ENCODE measurements around the gene STAC2.
A peak's percentile ranks its signal among the peaks of the same experiment; 100 is the strongest.

Gene STAC2

DNA sequence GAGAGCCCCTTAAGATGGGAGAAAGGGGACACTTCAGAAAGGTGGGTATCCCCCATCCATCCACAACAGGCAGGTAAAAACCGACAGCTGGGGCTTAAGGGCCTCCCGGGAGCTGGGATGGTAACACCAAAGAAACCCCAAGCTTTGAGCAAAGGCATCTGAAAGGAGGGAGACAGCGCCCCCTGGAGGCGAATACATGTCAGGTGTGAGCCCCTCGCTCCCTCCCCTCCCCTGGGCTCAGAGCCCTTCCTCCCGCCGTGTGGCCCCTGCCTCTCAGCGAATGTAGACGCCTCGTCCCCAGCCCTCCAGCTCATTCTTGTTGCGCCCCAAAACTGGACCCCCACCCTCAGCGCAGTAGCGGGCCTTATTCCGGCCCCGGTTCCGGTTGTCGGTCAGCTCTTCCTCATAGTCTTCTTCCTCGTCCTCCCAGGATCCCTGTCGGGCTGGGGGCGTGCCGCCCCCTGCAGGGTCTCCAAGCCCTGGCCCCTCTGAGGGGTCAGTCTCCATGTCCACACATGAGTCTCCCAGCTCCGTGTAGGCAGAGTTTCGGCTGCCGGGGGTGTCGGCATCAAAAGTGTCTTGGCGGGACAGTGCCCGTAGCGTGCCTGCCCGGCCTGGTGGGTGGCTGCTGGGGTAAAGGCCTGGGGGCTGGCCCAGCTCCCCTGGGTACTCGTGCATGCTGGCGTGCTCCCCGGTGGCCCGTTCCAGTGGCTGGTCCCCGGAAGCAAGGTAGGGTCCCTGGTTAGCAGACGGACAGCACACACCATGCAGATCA, 50.6 kb downstream of the STAC2 start:
- TF ChIP-seq CTCF (IDR thresholded peaks at IDR 0.05; ENCODE audit: low read depth, low read length, missing control alignments) = peak; percentile 89
- Histone ChIP-seq H3K27ac (no peak overlapping the region), H3K36me3 (replicated peaks) (peaks cover 28% of the 10 kb centered on the region), H3K27me3 (replicated peaks) (no peaks in the 10 kb centered on the region), H3K4me3 (ENCODE audit: low read depth, low read length) (no peak overlapping the region)
- in situ Hi-C loops (cut with HindIII; ENCODE audit: low pct_ligation_motif_present, low sequenced_read_pairs) = no loop called here
- peak; percentile 41 for DNase-seq

DNA sequence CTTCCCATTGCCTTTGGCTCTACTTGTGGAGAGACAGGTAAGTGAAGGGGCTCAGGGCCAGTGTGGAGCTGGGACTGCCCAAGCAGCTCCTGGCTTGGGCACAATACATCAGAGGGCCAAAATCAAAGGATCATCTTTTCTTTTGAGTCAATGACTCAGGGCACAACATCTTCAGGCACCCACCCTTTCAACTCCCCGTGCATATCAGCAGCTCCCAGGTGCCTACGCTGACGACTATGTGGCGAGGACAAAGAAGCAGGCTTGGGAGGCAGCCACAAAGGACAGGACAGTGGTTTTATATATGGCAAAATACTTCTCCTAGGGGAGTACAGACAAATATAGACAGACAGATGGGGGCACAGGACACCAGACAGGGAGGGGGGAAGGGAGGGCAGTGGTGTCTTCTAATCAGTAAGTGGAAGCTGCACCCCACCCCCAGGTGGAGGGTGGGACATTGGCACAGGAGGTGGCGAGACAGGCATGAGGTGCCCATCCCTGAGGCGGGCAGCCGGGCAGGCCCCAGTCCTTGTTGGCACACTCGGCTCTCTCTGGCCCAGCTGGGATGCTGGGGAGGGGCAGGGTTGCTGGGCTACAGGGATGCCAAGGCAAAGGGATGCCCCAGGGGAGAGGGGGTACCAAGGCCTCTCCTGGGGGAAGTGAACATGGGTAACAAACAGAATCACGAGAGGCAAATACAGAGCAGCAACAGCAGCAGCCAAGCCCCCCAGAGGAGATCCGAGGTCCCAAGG, 52.0 kb downstream of the STAC2 start:
- H3K27ac ChIP-seq = no peak overlapping the region
- in situ Hi-C loops (cut with HindIII; ENCODE audit: low pct_ligation_motif_present, low sequenced_read_pairs) = no loop called here
- no peak overlapping the region for H3K4me3 ChIP-seq (ENCODE audit: low read depth, low read length)
- H3K27me3 ChIP-seq (replicated peaks) = no peaks in the 10 kb centered on the region
- peaks cover 24% of the 10 kb centered on the region for H3K36me3 ChIP-seq (replicated peaks)
- TF ChIP-seq CTCF (IDR thresholded peaks at IDR 0.05; ENCODE audit: low read depth, low read length, missing control alignments) = no peak
- no peak for DNase-seq

- no peak for TF ChIP-seq CTCF (IDR thresholded peaks at IDR 0.05; ENCODE audit: low read depth, low read length, missing control alignments)
- no peak for DNase-seq
- in situ Hi-C loops (cut with HindIII; ENCODE audit: low pct_ligation_motif_present, low sequenced_read_pairs) = no loop called here
- no peaks in the 10 kb centered on the region for H3K27me3 ChIP-seq (replicated peaks)
- no peak overlapping the region for H3K27ac ChIP-seq
- no peak overlapping the region for H3K4me3 ChIP-seq (ENCODE audit: low read depth, low read length)
- H3K36me3 ChIP-seq (replicated peaks) = peaks cover 24% of the 10 kb centered on the region
Observed at GRCh38 chr17:39173080-39173479, 52.7 kb downstream of the STAC2 start.

DNA sequence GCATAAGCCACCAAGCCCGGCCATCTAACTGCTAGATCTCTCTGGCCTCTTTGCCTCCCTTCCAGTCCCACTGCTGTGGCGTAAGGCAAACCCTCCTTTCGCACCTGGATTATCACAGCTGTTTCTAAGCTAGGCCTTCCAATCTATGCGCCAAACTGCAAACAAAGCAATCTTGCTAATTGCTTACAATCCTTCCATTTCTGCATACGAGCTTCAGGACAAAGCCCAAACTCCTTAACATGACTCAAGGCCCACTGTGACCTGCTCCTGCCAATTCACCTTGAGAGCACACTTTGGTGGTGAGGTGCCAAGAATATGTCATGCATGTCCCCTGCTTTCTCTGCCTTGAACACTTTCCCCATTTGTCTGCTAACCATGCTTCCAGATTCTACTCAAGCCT, 53.8 kb downstream of the STAC2 start:
- H3K27me3 ChIP-seq (replicated peaks) = peaks cover 4% of the 10 kb centered on the region
- in situ Hi-C loops (cut with HindIII; ENCODE audit: low pct_ligation_motif_present, low sequenced_read_pairs) = no loop called here
- peaks cover 14% of the 10 kb centered on the region for H3K36me3 ChIP-seq (replicated peaks)
- TF ChIP-seq CTCF (IDR thresholded peaks at IDR 0.05; ENCODE audit: low read depth, low read length, missing control alignments) = no peak
- no peak overlapping the region for H3K4me3 ChIP-seq (ENCODE audit: low read depth, low read length)
- H3K27ac ChIP-seq = no peak overlapping the region
- DNase-seq = no peak

GRCh38 chr17:39170558-39170957, 55.2 kb downstream of the STAC2 start:
- Histone ChIP-seq H3K4me3 (ENCODE audit: low read depth, low read length) (no peak overlapping the region), H3K36me3 (replicated peaks) (peaks cover 4% of the 10 kb centered on the region), H3K27ac (no peak overlapping the region), H3K27me3 (replicated peaks) (peaks cover 13% of the 10 kb centered on the region)
- TF ChIP-seq CTCF (IDR thresholded peaks at IDR 0.05; ENCODE audit: low read depth, low read length, missing control alignments) = no peak
- in situ Hi-C loops (cut with HindIII; ENCODE audit: low pct_ligation_motif_present, low sequenced_read_pairs) = no loop called here
- DNase-seq = no peak

All from brain microvascular endothelial cell (primary cell).